ENCODE data around the gene ESR2.

Gene ESR2

GRCh38 chr14:64114796-64115195 lies 179.4 kb downstream of the ESR2 start:
- no peak overlapping the region for H3K4me3 ChIP-seq (ENCODE audit: low read length)

GRCh38 chr14:64114166-64114565 lies 180.0 kb downstream of the ESR2 start:
- no peak overlapping the region for H3K4me3 ChIP-seq (ENCODE audit: low read length)
- no peak for DNase-seq (ENCODE audit: low read depth, low spot score)

More at GRCh38 chr14:64114796-64115195, 179.4 kb downstream of the ESR2 start:
- no peak for DNase-seq (ENCODE audit: low read depth, low spot score)

GRCh38 chr14:64112867-64113678 lies 181.1 kb downstream of the ESR2 start:
- H3K4me3 ChIP-seq (ENCODE audit: low read length): no peak overlapping the region
- peak; percentile 49 for DNase-seq (ENCODE audit: low read depth, low spot score)

GRCh38 chr14:64110802-64111201 lies 183.4 kb downstream of the ESR2 start:
- no peak for DNase-seq (ENCODE audit: low read depth, low spot score)

GRCh38 chr14:64109819-64110554 lies 184.2 kb downstream of the ESR2 start:
- no peak for DNase-seq (ENCODE audit: low read depth, low spot score)

More at GRCh38 chr14:64110802-64111201, 183.4 kb downstream of the ESR2 start:
- no peak overlapping the region for H3K4me3 ChIP-seq (ENCODE audit: low read length)

GRCh38 chr14:64107438-64107837 lies 186.7 kb downstream of the ESR2 start:
- DNase-seq (ENCODE audit: low read depth, low spot score): no peak
- no peak overlapping the region for H3K4me3 ChIP-seq (ENCODE audit: low read length)

More at GRCh38 chr14:64109819-64110554, 184.2 kb downstream of the ESR2 start:
- no peak overlapping the region for H3K4me3 ChIP-seq (ENCODE audit: low read length)

- DNase-seq (ENCODE audit: low read depth, low spot score): no peak
- H3K4me3 ChIP-seq (ENCODE audit: low read length): no peak overlapping the region
Observed at GRCh38 chr14:64098120-64098519, 196.1 kb downstream of the ESR2 start.

- no peak for DNase-seq (ENCODE audit: low read depth, low spot score)
- no peak overlapping the region for H3K4me3 ChIP-seq (ENCODE audit: low read length)
Observed at GRCh38 chr14:64095620-64096019, 198.6 kb downstream of the ESR2 start.

- H3K4me3 ChIP-seq (ENCODE audit: low read length): no peak overlapping the region
- DNase-seq (ENCODE audit: low read depth, low spot score): no peak
Observed at GRCh38 chr14:64092940-64093339, 201.2 kb downstream of the ESR2 start.

GRCh38 chr14:64092338-64092737 lies 201.8 kb downstream of the ESR2 start:
- no peak overlapping the region for H3K4me3 ChIP-seq (ENCODE audit: low read length)
- no peak for DNase-seq (ENCODE audit: low read depth, low spot score)

- H3K4me3 ChIP-seq (ENCODE audit: low read length): no peak overlapping the region
Observed at GRCh38 chr14:64091217-64091616, 203.0 kb downstream of the ESR2 start.

GRCh38 chr14:64089920-64090319 lies 204.3 kb downstream of the ESR2 start:
- no peak for DNase-seq (ENCODE audit: low read depth, low spot score)
- no peak overlapping the region for H3K4me3 ChIP-seq (ENCODE audit: low read length)

More at GRCh38 chr14:64091217-64091616, 203.0 kb downstream of the ESR2 start:
- no peak for DNase-seq (ENCODE audit: low read depth, low spot score)

- DNase-seq (ENCODE audit: low read depth, low spot score): no peak
- no peak overlapping the region for H3K4me3 ChIP-seq (ENCODE audit: low read length)
Observed at GRCh38 chr14:64088647-64088964, 205.6 kb downstream of the ESR2 start.

- H3K4me3 ChIP-seq (ENCODE audit: low read length): no peak overlapping the region
- no peak for DNase-seq (ENCODE audit: low read depth, low spot score)
Observed at GRCh38 chr14:64082837-64083236, 211.3 kb downstream of the ESR2 start.

GRCh38 chr14:64081174-64081746 lies 212.9 kb downstream of the ESR2 start:
- DNase-seq (ENCODE audit: low read depth, low spot score): no peak
- H3K4me3 ChIP-seq (ENCODE audit: low read length): no peak overlapping the region

- no peak overlapping the region for H3K4me3 ChIP-seq (ENCODE audit: low read length)
- DNase-seq (ENCODE audit: low read depth, low spot score): no peak
Observed at GRCh38 chr14:64080452-64080851, 213.7 kb downstream of the ESR2 start.

GRCh38 chr14:64075613-64076005 lies 218.6 kb downstream of the ESR2 start:
- no peak overlapping the region for H3K4me3 ChIP-seq (ENCODE audit: low read length)
- no peak for DNase-seq (ENCODE audit: low read depth, low spot score)

GRCh38 chr14:64074961-64075612 lies 219.1 kb downstream of the ESR2 start:
- H3K4me3 ChIP-seq (ENCODE audit: low read length): no peak overlapping the region
- DNase-seq (ENCODE audit: low read depth, low spot score): no peak

- no peak for DNase-seq (ENCODE audit: low read depth, low spot score)
- no peak overlapping the region for H3K4me3 ChIP-seq (ENCODE audit: low read length)
Observed at GRCh38 chr14:64069634-64070359, 224.4 kb downstream of the ESR2 start.

All from Jurkat, Clone E6-1 (cell line).